ENCODE results near the gene PARP12.
"Not testable (repeated sequence)": the region's sequence is repeated elsewhere in the genome, so short reads cannot be mapped to it uniquely, and the experiment has no call there.

Gene PARP12, protein sequence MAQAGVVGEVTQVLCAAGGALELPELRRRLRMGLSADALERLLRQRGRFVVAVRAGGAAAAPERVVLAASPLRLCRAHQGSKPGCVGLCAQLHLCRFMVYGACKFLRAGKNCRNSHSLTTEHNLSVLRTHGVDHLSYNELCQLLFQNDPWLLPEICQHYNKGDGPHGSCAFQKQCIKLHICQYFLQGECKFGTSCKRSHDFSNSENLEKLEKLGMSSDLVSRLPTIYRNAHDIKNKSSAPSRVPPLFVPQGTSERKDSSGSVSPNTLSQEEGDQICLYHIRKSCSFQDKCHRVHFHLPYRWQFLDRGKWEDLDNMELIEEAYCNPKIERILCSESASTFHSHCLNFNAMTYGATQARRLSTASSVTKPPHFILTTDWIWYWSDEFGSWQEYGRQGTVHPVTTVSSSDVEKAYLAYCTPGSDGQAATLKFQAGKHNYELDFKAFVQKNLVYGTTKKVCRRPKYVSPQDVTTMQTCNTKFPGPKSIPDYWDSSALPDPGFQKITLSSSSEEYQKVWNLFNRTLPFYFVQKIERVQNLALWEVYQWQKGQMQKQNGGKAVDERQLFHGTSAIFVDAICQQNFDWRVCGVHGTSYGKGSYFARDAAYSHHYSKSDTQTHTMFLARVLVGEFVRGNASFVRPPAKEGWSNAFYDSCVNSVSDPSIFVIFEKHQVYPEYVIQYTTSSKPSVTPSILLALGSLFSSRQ

DNA sequence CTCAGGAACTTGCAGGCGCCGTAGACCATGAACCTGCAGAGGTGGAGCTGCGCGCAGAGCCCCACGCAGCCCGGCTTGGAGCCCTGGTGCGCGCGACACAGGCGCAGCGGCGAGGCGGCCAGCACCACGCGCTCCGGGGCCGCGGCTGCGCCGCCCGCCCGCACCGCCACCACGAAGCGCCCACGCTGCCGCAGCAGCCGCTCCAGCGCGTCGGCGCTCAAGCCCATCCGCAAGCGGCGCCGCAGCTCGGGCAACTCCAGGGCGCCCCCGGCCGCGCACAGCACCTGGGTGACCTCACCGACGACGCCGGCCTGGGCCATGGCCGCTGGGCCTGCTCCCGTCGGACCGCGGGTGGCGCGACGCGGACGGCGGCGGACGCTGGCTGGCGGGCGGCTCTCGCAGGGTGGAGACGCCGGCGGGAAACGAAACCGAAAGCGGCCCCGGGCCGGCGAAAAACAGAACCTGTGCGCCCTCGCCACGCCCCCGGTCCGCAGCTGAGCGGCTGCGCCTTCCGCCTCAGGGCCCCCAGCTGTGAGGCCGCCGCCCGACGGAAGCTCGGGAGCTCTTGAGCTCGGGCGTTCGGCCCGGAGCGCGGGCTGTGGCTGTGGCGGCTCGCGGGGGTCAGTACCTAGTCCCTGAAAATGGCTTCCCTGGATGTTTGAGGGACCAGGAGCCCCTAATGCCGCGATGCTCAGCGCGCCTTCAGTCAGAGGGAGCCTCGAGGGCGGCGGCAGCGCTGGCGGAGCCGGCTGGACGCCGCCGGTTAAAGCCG is at the start of gene PARP12:
TSS of gene PARP12 (minus strand) at position 424 of the 772 bp plus-strand sequence. CDS start at position 320, 104 bp downstream.
- DNase-seq (ENCODE audit: low read depth in 2 of 3, low spot score in 2 of 3) = peak; percentile 52 to 76 (median 74)

DNA sequence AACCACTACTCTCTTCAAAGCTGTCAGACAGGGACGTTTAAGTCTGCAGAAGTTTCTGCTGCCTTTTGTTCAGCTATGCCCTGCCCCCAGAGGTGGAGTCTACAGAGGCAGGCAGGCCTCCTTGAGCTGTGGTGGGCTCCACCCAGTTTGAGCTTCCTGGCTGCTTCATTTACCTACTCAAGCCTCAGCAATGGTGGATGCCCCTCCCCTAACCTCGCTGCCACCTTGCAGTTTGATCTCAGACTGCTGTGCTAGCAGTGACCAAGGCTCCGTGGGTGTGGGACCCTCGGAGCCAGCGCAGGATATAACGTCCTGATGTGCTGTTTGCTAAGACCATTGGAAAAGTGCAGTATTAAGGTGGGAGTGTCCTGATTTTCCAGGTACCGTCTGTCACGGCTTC is 46.0 kb upstream of the PARP12 start:
- not testable (repeated sequence) for DNase-seq (ENCODE audit: low read depth in 2 of 3, low spot score in 2 of 3)

DNA sequence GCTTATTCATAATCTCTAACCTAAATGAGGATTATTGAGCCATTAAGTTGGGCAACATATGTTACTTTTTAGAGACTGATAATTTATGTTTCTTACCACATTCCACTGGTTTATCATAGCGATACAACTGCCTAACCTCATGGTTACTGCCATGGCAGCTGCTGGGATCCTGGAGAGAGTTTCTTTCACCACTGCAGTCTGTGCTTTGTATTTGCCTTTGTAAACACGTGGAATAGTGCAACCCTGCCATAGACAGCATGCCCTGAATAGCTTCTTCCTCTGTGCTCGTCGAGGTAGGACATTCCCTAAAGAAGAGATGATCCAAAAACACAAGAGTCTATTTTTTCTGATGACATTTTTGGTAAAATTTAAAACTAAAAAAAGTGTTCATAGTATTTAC is 33.7 kb upstream of the PARP12 start:
- DNase-seq (ENCODE audit: low read depth in 2 of 3, low spot score in 2 of 3) = no peak

DNA sequence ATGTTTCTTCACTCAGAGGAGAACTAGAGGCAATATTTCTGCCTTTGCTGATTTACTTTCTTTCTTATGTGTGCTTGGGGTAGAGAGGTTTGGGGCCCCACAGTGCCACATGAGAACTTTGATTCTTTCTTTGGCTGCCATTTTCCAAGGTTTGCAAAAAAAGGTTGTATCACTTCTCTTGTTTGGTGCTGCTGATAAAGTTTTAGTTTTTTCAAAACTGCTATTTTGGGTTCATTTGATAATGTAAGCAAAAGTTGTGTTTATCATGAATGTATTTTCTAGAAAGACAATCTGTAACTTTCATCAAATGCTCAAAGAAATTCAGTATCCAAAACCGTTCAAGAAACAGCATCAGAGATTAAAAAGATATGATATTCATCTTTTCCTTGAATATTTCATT is 30.6 kb upstream of the PARP12 start:
- no peak for DNase-seq (ENCODE audit: low read depth in 2 of 3, low spot score in 2 of 3)

DNA sequence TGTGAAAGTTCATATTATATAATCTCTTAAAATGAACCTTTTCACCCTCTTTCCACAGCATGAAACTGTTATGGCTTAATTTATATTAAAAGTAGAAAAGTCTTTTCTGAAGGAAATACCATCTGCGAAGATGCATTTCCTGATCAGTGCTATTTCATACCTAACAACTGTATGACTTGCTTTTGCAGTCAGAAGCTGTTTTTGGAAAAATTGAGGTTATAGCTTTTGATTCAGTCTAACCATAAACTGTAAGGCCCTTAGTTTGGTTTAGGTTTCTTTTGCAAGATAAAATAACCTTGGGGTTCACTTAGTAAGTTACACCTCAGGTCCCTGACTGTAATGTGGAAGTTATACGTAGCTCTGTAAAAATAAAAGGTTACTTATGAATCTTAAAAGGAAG is 22.7 kb upstream of the PARP12 start:
- DNase-seq (ENCODE audit: low read depth in 2 of 3, low spot score in 2 of 3) = no peak

DNA sequence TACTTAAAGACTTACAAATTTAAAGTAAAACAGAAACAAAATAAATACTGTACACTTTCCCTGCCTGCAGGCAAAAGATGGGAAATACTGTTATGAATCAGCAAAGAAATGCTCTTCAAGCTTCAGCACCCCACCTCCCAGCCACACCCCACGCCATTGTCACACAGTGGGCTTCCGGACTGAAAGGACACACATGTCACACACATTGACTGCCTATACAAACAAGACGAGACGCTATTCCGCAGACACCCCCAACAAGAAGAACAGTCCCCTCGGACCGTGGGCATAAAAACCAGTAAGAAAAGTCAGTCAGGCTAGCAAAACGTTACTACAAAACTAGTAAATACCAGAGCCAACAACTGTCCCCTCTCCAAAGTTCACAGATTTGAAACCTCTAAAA is 22.2 kb upstream of the PARP12 start:
- no peak for DNase-seq (ENCODE audit: low read depth in 2 of 3, low spot score in 2 of 3)

DNA sequence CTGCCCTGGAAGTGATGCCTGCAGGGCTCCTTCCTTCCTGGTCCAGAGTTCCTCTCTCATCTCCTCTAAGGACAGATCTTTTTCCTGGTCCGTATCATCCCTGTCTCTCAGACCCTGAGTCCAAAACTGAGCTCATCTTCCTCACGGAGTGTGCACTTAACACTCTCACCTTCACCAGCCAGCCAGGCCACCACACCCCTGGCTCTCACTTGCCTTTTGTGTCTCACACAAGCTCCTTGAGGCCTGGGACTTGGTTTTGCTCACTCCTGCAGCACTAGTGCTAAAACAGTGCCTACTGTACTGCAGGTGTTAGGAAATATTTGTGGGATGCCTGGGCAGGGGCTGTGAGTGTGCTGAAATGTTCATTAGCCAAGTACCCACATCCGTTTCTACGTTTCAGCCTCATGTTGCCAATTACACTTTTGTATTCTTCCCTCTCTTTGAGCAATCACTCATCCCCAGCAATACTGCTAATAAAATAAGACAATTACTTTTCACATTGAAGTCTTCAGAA is 21.4 kb upstream of the PARP12 start:
- DNase-seq (ENCODE audit: low read depth in 2 of 3, low spot score in 2 of 3) = no peak

DNA sequence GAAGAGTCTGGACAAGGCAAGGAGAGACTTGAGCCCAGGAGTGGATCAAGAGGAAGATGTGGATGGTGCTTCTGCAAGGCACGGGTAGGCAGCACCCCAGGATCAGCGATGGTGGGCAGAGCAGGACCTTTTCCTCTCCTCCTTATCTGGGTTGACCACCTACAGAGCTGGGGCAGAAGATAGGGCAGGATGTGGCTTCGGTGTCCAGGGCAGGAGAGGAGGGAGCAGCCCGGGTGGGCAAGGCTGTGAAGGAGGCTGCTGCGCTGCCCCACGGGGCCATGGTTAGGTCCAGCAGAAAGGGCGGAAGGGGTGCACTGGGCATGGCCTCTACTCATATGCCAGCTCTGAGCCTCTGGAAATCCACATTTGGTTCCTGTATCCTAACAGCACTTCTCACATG is 20.0 kb upstream of the PARP12 start:
- no peak for DNase-seq (ENCODE audit: low read depth in 2 of 3, low spot score in 2 of 3)

DNA sequence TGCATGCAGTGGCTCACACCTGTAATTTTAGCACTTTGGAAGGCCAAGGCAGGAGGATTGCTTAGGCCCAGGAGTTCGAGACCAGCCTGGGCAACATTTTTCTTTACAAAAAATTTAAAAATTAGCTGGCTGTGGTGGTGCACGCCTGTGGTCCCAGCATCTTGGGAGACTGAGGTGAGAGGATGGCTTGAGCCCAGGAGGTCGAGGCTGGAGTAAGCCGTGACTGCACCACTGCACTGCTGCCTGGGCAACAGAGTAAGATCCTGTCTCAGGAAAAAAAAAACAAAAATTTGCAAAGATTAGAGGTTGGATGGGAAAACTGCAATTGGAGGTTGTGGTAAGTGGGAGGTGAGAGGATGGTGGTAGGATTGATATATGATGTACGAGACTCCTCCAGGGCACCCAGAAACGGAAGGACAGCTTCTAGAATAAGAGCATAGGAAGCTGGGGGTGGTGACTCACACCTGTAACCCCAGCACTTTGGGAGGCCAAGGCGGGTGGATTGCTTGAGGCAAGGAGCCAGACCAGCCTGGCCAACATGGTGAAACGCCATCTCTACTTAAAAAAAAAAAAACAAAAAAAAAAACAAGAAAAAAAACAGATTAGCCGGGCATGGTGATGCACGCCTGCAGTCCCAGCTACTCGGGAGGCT is 19.1 kb upstream of the PARP12 start:
- no peak for DNase-seq (ENCODE audit: low read depth in 2 of 3, low spot score in 2 of 3)

DNA sequence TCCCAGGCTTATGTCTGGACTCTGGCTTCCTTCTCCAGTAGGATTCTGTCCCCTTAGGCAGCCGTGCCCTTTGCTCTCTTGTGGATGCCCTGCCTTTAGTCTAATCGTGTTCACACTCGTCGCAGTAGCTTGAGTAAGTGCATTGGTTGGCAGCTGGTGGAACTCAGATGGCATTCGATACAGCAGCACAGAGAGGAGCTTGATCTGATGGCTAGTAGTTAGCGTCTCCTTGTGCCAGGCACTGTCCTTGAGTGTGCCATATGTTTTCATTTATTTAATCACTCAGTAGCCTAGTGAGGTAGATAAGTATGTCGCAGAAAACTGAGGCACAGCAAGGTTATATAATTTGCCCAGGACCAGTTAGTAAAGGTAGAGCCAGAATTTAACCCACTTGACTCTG is 18.2 kb upstream of the PARP12 start:
- DNase-seq (ENCODE audit: low read depth in 2 of 3, low spot score in 2 of 3) = no peak

DNA sequence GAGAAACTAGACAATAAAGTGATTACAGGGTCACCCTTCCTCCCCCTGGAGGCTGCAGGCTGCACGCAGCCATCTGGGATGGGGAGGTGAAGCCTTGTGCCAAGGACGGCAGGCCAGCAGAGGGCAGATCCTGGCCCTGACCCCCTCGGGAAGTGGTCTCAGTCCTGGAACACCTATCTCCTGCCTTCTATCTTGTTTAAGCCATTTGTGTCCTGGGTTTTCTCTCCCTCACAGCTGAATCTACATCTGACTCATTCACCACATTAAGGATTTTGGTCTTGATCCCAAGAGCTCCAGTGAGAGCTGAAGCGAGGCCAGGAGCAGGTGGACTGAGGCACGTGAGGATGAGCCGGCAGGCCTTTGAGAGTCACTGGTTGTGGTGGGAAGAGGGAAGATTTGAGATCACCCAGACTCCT is 16.4 kb upstream of the PARP12 start:
- DNase-seq (ENCODE audit: low read depth in 2 of 3, low spot score in 2 of 3) = no peak

DNA sequence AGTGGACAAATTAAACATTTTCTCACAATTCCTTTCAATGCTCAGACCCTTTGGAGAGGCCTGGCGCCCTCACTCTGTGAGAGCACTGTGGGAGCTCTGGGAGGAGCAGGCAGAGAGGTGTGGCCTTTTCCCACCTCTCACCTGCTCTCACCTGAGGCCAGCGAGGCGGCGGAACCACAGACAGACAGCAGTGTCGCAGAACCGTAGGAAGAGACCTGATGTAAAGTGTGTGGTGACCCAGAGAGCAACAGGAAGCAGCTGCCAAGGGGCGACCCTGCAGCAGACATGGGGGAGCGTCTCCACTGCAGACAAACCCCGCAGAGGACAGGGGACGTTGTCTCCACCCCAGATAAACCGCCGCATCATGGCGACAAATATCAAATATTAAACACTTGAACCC is 15.6 kb upstream of the PARP12 start:
- DNase-seq (ENCODE audit: low read depth in 2 of 3, low spot score in 2 of 3) = no peak

DNA sequence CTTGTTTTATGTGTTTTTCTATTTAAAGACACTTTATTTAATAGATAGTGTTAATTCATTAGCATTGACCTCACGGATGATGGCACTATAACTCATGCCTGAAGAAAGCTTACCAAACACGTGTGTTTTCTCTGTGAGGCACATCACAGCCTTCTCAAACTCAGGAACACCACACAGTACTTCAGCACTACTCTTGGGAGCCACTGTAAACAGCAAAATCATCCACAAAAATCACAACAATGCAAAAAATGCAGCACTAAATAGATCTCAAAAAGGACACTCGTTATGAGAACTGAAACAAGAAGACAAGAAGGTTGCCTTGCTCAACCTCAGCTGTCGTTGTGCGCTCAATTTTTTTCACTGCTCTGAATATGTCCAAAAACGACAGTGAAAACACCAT is 12.0 kb upstream of the PARP12 start:
- DNase-seq (ENCODE audit: low read depth in 2 of 3, low spot score in 2 of 3) = no peak

DNA sequence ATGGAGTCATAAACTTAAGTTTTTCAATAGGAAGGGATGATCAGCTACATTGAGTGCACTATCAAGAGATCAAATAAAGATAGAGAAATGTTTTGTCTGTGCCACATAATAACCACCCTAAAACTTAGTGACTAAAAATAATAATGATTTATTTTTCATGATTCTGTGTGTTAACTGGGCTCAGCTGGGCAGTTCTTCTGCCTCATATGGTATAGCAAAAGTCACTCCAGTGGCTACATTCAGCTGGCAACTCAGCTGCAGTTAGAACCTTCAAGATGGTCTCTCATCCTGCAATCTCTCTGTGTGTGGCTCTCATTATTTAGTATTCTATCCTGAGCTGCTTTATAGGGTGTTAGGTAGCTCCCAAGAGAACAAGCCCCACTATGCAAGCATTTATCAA is 7.8 kb upstream of the PARP12 start:
- no peak for DNase-seq (ENCODE audit: low read depth in 2 of 3, low spot score in 2 of 3)

DNA sequence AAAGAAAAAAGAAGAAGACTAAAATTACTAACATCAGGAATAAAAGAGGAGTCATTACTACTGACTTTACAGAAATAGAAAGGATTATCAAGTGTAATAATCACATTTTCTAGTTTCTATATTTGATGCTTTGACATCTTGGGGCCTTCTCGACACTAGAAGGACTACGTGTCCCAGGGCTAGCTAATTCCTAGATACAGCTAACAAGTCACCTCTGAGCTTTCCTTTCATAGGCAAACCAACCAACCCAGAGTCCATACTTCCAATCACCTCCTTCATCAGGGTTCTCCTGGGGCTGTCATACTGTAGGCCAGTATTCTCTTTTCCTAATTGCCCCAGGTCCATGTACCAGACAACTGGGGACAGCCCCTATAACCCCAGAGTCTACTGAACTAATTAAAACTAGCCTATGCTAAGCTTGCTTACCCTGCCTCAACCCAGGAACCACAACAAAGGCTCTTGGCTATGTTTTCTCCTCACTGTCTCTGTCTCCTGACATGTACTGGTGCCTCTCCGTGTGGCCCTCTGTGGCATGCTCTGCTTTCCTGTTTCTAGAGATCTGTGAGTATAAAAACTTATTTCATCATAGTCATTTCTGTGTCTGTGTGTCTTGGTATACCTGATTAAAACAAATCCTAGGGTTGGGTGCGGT is 6.7 kb upstream of the PARP12 start:
- no peak for DNase-seq (ENCODE audit: low read depth in 2 of 3, low spot score in 2 of 3)

DNA sequence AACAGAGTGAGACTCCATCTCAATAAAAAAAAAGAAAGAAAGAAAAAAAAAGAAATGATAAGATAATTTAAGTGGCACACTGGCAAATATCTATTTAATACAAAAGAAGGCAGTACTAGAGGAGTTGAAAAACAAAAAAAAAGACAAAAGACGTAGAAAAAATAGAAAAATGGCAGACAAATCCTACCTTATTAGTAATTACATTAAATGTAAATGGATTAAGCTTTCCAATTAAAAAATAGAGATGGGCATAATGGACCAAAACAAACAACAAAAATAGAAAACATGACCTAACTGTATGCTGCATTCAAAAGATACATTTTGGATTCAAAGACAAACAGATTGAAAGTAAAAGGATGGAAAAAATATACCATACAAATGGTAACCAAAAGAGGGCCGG is 5.3 kb upstream of the PARP12 start:
- DNase-seq (ENCODE audit: low read depth in 2 of 3, low spot score in 2 of 3) = no peak

DNA sequence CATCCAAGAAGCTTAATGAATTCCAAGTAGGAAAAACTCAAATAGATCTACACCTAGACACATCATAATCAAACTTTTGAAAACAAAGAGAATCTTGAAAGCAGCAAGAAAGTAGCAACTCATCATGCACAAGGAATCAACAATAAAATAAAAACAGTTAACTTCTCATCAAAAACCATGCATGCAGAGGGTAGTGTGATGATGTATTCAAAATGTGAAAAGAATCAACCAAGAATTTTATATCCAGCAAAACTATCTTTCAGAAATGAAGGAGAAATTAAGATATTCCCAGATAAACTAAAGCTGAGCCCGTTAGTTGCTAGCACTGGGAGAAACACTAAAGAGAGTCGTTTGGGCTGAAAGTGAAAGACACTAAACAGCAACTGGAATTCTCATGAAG is 4.3 kb upstream of the PARP12 start:
- no peak for DNase-seq (ENCODE audit: low read depth in 2 of 3, low spot score in 2 of 3)

DNA sequence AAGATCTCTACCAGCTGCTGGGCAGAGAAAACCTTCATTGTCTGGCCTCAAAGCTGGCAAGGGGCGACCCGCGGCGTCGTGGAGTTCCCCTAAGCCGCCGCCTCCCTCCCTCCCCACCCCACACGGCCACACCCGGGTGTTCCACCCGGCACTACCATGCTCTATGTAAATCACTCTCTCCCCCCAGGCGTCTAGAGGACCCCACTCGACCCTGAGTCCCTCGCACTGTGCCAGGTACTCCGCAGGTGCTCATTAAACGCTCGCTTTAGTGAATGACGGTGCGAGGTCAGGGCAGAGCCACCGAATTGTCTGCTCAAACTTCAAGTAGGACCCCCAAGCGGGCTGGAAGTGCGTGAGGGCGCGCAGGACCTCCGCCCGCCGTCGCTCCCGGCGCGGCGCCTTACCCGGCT is 628 bp downstream of the PARP12 start:
- no peak for DNase-seq (ENCODE audit: low read depth in 2 of 3, low spot score in 2 of 3)

DNA sequence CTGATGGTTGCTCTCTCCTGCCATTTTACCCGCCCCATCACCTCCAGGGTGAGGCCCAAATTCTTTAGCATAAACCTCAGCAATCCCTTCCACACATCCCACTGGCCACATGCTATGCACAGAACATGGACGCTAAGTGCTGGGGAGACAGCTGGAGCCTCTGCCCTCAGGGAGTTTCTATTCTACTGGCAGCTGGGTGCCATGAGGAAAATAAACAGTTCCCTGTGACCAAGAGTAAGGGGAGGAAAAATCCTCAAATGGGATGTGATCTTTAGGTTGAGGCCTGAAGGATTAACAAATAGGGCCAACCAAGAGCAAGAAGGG is 1.2 kb downstream of the PARP12 start:
- no peak for DNase-seq (ENCODE audit: low read depth in 2 of 3, low spot score in 2 of 3)

DNA sequence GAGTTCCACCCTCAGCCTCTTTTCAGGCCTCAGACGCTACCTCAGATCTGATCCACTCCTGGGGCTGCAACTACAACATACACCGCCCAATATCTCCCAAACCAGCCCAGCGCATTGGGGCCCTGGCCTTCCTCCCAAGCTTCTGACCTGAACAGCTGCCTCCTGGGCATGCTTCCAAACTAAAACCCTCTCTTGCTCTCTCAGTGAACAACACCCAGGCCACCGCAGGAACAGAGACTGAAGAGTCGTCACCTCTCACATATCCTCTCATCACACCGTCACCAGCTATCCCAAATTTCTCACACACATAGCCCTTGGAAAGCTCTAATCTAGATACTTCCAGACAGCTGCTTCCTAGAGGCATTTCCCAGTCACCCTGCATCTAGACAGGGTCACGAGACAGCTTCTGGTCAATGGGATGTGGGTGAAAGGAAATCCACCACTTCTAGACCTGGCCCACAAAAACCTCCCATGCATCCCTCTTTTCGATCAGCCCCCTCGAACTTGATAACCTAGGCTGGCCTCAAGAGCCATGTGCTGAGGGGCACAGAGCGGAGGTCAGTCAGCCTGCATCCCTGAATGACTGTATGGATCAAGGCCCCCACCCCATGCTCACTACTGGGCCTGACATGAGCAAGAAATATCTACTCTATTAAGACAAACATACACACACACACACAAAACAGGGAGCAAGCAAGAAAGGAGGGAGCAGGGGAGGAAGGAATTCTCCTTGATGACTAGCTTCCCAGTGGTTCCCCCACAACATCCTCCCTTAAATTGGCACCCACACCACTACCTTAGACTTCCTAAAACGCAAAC is 1.8 kb downstream of the PARP12 start:
- no peak for DNase-seq (ENCODE audit: low read depth in 2 of 3, low spot score in 2 of 3)

Data from activated CD8-positive, alpha-beta memory T cell treated with anti-CD3 and anti-CD28 coated beads for 48 hours (primary cell).